HG03342 (cell line): ENCODE measurements around the gene TGDS.
"Not testable (repeated sequence)": the region's sequence is repeated elsewhere in the genome, so short reads cannot be mapped to it uniquely, and the experiment has no call there.

Experiments used
- ATAC-seq: cut with Tn5 transposase; IDR thresholded peaks from one replicate; pipeline ENCODE4 v1.9.1; 2021; ENCODE audit warnings: mild to moderate bottlenecking, moderate library complexity; ENCODE audit not compliant: unreplicated experiment

TGDS gene

DNA sequence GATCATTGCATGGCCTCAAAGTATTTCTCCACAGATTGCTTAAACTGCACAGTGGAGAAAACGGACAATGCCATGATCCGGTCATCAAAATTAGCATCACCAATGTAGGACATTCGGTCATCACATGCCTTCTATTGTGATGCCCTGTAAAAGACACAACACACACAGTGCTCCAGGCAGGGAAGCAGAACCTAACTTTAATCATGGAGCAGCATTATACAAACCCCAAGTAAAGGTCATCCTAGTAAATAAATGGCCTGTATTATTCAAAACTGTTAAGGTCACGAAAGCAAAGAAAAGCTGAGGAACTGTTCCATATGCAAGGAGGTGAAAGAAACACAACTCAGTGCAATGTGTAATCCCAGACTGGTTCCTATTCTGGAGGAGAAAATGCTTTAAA lies 42.2 kb downstream of the TGDS start:
- no peak for ATAC-seq

GRCh38 chr13:94552095-94552494 lies 43.9 kb downstream of the TGDS start:
- ATAC-seq, result no peak

GRCh38 chr13:94550062-94550738 lies 45.8 kb downstream of the TGDS start:
- ATAC-seq, result peak; percentile 12

DNA sequence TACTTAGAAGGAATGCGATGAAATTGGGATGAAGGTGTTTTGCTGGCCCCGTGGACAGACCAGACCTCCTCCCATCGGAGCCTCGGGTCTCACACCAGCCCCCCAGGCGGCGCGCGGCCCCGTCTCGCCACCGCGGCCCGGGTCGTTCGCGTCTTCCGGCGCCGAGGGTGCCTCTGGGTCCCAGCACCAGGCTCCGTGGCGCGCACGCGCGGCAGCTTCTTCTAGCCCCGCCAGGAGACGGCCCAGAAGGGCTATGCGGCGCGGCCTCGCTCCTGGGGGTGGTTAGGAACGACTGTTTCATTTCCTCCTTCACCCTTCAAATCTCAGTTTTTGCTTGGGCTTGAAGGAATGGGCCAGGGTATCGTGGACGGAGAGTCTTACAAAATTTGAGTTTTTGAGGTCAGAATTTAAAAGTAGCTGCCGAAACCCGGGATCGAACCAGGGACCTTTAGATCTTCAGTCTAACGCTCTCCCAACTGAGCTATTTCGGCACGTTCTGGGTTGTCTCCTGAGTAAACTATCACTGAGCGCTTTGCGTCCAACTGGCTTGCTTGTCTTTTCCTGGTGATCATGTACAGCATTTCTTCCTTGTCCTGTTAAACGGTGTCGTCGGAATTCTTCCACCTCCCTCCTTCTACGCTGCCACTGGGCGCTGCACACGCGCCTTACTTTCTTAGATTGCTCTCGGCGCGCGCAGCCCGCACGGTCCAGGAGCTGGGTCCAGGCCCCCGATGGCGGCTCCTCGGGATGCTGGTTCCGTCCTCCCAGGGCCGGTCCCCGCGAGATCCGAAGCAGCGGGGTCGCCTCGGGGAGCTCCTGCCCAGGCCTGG lies 46.5 kb downstream of the TGDS start:
- ATAC-seq, result peak; percentile 89

DNA sequence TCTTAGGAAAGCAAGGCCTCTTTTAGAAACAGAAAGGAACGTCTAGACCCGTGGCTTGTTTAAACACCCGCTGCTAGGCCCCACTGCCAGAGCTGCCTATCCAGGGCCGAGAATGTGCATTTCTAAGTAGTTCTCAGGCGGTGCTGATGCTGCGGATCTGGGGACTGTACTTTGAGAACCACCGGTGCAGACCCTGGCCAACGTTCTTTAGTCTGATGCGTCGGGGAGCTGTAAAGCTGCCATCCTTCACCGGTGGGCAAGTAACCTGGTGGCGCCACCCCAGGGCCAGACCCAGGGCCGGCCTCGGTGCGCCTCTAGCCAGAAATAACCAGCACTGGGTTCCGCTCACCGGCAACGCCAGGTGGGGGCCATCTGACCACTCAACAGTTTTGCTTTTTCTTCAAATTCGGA lies 47.1 kb downstream of the TGDS start:
- ATAC-seq, result peak; percentile 58

DNA sequence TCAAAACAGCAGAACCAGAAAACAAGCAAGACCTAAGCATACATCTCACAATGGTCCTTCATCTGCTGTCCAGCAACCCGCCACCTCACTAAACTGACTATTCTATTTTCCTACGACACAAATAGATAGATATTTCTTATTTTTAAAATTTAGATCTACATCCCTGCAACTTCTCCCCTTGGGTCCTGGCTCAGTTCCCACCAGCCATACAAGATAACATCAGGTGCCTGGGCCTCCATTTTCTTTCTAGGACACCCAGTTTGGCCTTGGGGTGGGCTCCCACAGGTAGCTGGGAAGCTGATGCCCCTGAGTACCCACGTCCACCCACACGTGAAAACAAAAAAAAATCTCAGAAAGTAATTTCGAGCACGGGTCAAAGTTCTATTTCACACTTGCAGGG lies 47.6 kb downstream of the TGDS start:
- ATAC-seq, result no peak

DNA sequence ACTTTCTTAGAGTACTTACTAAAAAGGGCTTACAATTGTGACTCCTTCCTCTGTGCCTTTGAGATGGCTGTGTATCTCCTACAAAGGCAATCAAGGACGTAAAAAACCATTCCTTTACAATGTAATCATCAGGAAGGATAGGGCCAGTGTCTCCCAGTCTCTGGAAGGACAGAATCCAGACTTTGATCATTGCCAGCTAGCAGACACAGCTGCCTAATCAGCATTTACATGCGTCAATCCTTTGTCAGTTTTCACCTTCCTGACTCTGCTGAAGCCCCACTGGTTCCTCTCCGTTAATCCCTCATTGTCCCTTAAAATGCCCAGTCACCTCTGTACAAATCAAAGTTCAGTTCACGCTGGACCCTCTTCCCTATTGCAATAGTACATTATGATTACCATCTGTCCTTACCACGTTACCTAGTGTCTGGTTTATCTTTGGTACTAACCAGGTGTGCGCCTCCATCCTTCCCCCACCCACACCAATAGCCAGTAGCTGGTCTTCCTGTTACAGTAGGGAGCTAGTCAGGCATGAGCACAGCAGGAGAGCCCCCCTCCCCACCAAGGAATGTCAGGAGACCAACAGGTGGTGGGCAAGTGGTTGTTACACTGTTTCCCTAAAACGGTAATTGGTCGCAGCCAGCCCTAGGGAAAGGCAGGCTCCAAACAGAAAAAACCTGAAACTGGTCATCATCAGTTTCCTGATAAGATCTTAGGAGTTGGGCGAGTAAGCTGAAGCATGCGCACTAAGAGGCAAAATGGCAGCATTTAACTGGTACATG lies 49.7 kb downstream of the TGDS start:
- no peak for ATAC-seq

GRCh38 chr13:94544922-94545321 lies 51.0 kb downstream of the TGDS start:
- ATAC-seq, result no peak

GRCh38 chr13:94542917-94543316 lies 53.0 kb downstream of the TGDS start:
- ATAC-seq, result no peak

DNA sequence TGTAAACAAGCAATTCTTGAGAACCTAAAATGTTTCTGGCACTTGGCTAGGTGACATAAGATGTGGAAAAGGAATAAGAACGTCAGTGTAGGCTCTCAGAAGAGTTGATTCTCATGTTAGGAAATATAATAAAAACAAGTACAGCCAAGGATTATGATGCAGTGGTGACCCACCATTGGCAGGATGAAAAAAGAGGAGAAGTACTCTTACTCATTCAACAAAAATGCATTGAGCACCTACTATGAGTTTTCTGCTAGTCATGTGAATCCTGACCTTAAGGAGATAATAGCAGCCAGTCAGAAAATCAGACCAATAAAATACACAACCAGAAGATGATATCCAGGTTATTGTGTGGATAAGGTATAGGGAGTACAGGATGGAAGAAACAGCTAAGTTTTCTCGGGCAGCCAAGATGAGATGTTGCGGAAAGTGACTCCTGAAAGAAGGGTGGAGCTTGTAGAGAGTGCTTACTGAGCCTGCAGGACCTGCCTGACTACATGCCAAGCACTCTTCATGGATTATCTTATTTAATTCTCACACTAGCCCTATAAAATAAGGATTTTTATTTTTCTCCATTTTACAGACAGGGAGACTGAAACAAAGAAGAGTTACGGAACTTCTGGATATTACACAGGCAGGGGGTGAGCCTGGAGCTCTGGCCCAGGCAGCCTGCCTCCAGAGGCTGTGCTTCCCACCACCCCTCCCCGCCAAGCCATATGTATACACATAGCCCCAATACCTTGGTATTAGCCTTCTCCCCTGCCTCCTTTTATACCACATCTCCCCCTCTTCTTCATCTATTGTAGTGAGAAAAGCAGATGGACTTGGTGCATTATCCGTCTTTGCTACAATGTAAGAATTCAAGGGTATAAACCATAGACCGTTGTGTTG lies 58.0 kb downstream of the TGDS start:
- no peak for ATAC-seq

- ATAC-seq, result no peak
Measured at GRCh38 chr13:94535775-94536174, 60.2 kb downstream of the TGDS start.

- no peak for ATAC-seq
Measured at GRCh38 chr13:94535231-94535630, 60.7 kb downstream of the TGDS start.

DNA sequence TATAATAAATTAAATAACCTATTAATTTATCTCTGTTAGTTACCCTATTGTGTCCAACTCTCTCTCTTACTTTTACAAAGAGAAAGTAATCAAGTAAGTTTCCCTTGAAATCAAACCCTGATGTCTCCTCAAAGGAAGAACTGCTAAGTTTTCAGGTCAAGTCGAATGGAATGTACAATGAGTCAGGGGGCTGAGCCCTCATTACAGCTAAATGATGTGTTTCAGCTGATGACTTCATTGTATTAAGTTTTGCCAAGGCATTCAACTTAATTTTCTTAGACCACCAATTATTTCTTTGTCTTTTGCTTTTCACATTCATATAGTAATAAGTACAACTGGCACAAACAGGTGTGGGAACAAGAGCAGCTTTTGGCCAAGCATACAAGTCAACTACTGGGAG lies 61.8 kb downstream of the TGDS start:
- ATAC-seq, result no peak

- not testable (repeated sequence) for ATAC-seq
Measured at GRCh38 chr13:94532278-94532677, 63.7 kb downstream of the TGDS start.

- not testable (repeated sequence) for ATAC-seq
Measured at GRCh38 chr13:94526956-94527355, 69.0 kb downstream of the TGDS start.

- no peak for ATAC-seq
Measured at GRCh38 chr13:94525781-94526180, 70.2 kb downstream of the TGDS start.

DNA sequence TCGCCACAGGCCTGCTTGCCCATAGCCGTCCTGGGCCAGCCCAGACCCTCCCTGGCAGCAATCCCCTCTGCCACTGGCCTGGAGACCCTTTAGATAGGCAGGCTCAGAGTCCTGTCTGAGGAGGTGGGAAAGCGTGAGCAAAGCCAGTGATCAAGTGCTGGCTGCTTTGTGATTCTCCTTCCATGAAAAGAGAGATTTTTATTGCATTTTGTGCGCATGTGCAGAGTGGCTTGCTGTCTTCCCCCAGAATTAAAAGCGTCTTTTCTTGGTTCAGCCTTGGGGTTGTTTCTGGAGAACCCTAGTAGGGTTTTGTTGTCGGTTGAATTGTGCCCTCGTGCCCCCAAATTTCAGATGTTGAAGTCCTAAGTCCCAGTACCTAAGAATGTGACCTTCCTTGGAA lies 71.5 kb downstream of the TGDS start:
- ATAC-seq, result no peak
